Upper lobe of left lung (tissue), 6 donors: Measurements from ENCODE around the gene ROBO1. TPM values are rescaled to one million over a fixed set of nuclear protein-coding genes. Genes with fewer than 3 reads are reported as not detected.

Experiments used
- ATAC-seq, 2 donors: fragments of 200-7000 bp; cut with Tn5 transposase; one replicate each; pipeline ENCODE4 v1.9.1; 2022; ENCODE audit warnings: mild to moderate bottlenecking in 2 of 2, moderate library complexity in 2 of 2; ENCODE audit not compliant: low FRiP score in 2 of 2
- DNase-seq, 2 donors: peaks; one replicate each; pipeline ENCODE4 v3.0.0-alpha.2; 2019 to 2020
- H3K27ac ChIP-seq, 4 donors: fragments of 200-600 bp; sonication (generic); one replicate each; pipeline ENCODE4 v1.5.1; 2016 to 2019
- H3K27me3 ChIP-seq, 4 donors: fragments of 200-600 bp; sonication (generic); one replicate each; pipeline ENCODE4 v1.5.1; 2017 to 2019
- H3K36me3 ChIP-seq, 4 donors: fragments of 200-600 bp; sonication (generic); one replicate each; pipeline ENCODE4 v1.5.1; 2016 to 2019
- H3K4me1 ChIP-seq, 4 donors: fragments of 200-600 bp; sonication (generic); one replicate each; pipeline ENCODE4 v1.5.1; 2018 to 2019
- H3K4me3 ChIP-seq, 4 donors: fragments of 200-600 bp; sonication (generic); one replicate each; pipeline ENCODE4 v1.5.1; 2017 to 2019; ENCODE audit warnings: mild to moderate bottlenecking in 2 of 4, moderate library complexity in 1 of 4
- H3K9me3 ChIP-seq, 4 donors: fragments of 200-600 bp; sonication (generic); one replicate each; pipeline ENCODE4 v1.5.1; 2018 to 2019
- CTCF ChIP-seq, 6 experiments: fragments of 450-650 bp in 4 of 6; fragments of 200-600 bp in 2 of 6; sonication (generic) in 2 of 6; IDR thresholded peaks; one replicate each; pipeline ENCODE4 v1.5.1; 2016 to 2019; ENCODE audit warnings: antibody characterized with exemption in 6 of 6
- EP300 ChIP-seq, 4 donors: sonication (generic); formaldehyde crosslinking; IDR thresholded peaks; one replicate each; pipeline ENCODE4 v1.5.1; 2017; ENCODE audit warnings: antibody characterized with exemption in 4 of 4, control low read depth in 2 of 4
- POLR2A ChIP-seq, 4 donors: fragments of 450-650 bp; IDR thresholded peaks; one replicate each; pipeline ENCODE4 v1.5.1; 2016 to 2017; ENCODE audit warnings: antibody characterized with exemption in 4 of 4, mild to moderate bottlenecking in 2 of 4
- POLR2AphosphoS5 ChIP-seq, 2 donors: sonication (generic); formaldehyde crosslinking; IDR thresholded peaks; one replicate each; pipeline ENCODE4 v1.5.1; 2017; ENCODE audit warnings: antibody characterized with exemption in 2 of 2
- WGBS, 2 donors: methylation state at CpG; one replicate each; pipeline ENCODE4 v1.1.5; 2017 to 2018; 5-methylcytosine and 5-hydroxymethylcytosine counted together
- total RNA-seq, 6 donors: library from RNA; depleted of rRNA in 4 of 6; stranded (reverse); fragments of >200 nt in 4 of 6; gene quantifications; one replicate each; pipeline versions ENCODE4 v1.1.0 to v1.2.1, GENCODE V29; 2016 to 2021
- donor health status: DM: no; HTN: no; CAD: no; lungs with moderate emphysema.
- donor health status: DM: no; HTN: yes; CAD: no; lungs with severe emphysema.

The ROBO1 gene
- total RNA-seq, 6 donors from 2014 or later = 10.5 to 29.0 (median 18.0) TPM

- no peaks in the 10 kb centered on the region for H3K9me3 ChIP-seq
- no peak for TF ChIP-seq POLR2AphosphoS5 (IDR thresholded peaks at IDR 0.05)
- no peak for TF ChIP-seq CTCF (IDR thresholded peaks at IDR 0.05)
- no peak for TF ChIP-seq POLR2A (IDR thresholded peaks at IDR 0.05)
- TF ChIP-seq EP300 (IDR thresholded peaks at IDR 0.05) = no peak
- H3K4me1 ChIP-seq = no peaks in the 10 kb centered on the region
- H3K36me3 ChIP-seq = no peaks in the 10 kb centered on the region
- WGBS, 2 donors = 69 to 78% methylated on average over 4 of the region's 4 CpGs
- H3K27me3 ChIP-seq = no peaks in the 10 kb centered on the region
- no peak for DNase-seq
- no peak for ATAC-seq
- H3K27ac ChIP-seq = no peak overlapping the region
- H3K4me3 ChIP-seq = no peak overlapping the region
These were observed 387.2 kb downstream of the ROBO1 start for GRCh38 chr3:79380581-79380980.

GRCh38 chr3:79378064-79378463 lies 389.7 kb downstream of the ROBO1 start:
- no peak for ATAC-seq
- H3K9me3 ChIP-seq = no peaks in the 10 kb centered on the region
- WGBS, 2 donors = 56 to 62% methylated on average over 3 of the region's 3 CpGs
- no peaks in the 10 kb centered on the region for H3K27me3 ChIP-seq
- TF ChIP-seq CTCF (IDR thresholded peaks at IDR 0.05) = no peak
- no peak for TF ChIP-seq POLR2AphosphoS5 (IDR thresholded peaks at IDR 0.05)
- no peak for TF ChIP-seq POLR2A (IDR thresholded peaks at IDR 0.05)
- no peak for TF ChIP-seq EP300 (IDR thresholded peaks at IDR 0.05)
- H3K4me1 ChIP-seq = no peaks in the 10 kb centered on the region
- H3K4me3 ChIP-seq = no peak overlapping the region
- H3K27ac ChIP-seq = no peak overlapping the region
- H3K36me3 ChIP-seq = no peaks in the 10 kb centered on the region
- no peak for DNase-seq

- no peak for DNase-seq
These were observed 398.5 kb downstream of the ROBO1 start for GRCh38 chr3:79369306-79369705.

GRCh38 chr3:79368403-79368802 lies 399.4 kb downstream of the ROBO1 start:
- WGBS, 2 donors = 58 to 64% methylated on average over 3 of the region's 3 CpGs
- TF ChIP-seq POLR2AphosphoS5 (IDR thresholded peaks at IDR 0.05) = no peak
- TF ChIP-seq EP300 (IDR thresholded peaks at IDR 0.05) = no peak
- TF ChIP-seq POLR2A (IDR thresholded peaks at IDR 0.05) = no peak
- no peaks in the 10 kb centered on the region for H3K4me1 ChIP-seq
- ATAC-seq (no peak), DNase-seq (no peak)
- H3K4me3 ChIP-seq = no peak overlapping the region
- H3K27me3 ChIP-seq = no peaks in the 10 kb centered on the region
- no peaks in the 10 kb centered on the region for H3K9me3 ChIP-seq
- no peaks in the 10 kb centered on the region for H3K36me3 ChIP-seq
- no peak overlapping the region for H3K27ac ChIP-seq

More at GRCh38 chr3:79369306-79369705, 398.5 kb downstream of the ROBO1 start:
- Histone ChIP-seq H3K27me3 (no peaks in the 10 kb centered on the region), H3K27ac (no peak overlapping the region), H3K4me1 (no peaks in the 10 kb centered on the region), H3K36me3 (no peaks in the 10 kb centered on the region), H3K4me3 (no peak overlapping the region), H3K9me3 (no peaks in the 10 kb centered on the region)
- WGBS, 2 donors = 19 to 41% methylated on average over 1 of the region's 1 CpG
- no peak for ATAC-seq
- TF ChIP-seq POLR2A (IDR thresholded peaks at IDR 0.05) (no peak), CTCF (IDR thresholded peaks at IDR 0.05) (no peak), POLR2AphosphoS5 (IDR thresholded peaks at IDR 0.05) (no peak), EP300 (IDR thresholded peaks at IDR 0.05) (no peak)

GRCh38 chr3:79367803-79368202 lies 400.0 kb downstream of the ROBO1 start:
- no peak for ATAC-seq

More at GRCh38 chr3:79367803-79368202, 400.0 kb downstream of the ROBO1 start:
- 92 to 96% methylated on average over 6 of the region's 6 CpGs for WGBS, 2 donors
- TF ChIP-seq POLR2A (IDR thresholded peaks at IDR 0.05) (no peak), POLR2AphosphoS5 (IDR thresholded peaks at IDR 0.05) (no peak), EP300 (IDR thresholded peaks at IDR 0.05) (no peak), CTCF (IDR thresholded peaks at IDR 0.05) (no peak)
- DNase-seq = no peak
- Histone ChIP-seq H3K9me3 (no peaks in the 10 kb centered on the region), H3K36me3 (no peaks in the 10 kb centered on the region), H3K27ac (no peak overlapping the region), H3K27me3 (no peaks in the 10 kb centered on the region), H3K4me1 (no peaks in the 10 kb centered on the region), H3K4me3 (no peak overlapping the region)
